ENCODE measurements around the gene ZDHHC4. TPM values are rescaled to one million over a fixed set of nuclear protein-coding genes. Genes with fewer than 3 reads are reported as not detected.

ZDHHC4 gene
- polyA plus RNA-seq, 2 of the 4 experiments (the other 2 are of a cell fraction) = 42.8 to 118 TPM

DNA sequence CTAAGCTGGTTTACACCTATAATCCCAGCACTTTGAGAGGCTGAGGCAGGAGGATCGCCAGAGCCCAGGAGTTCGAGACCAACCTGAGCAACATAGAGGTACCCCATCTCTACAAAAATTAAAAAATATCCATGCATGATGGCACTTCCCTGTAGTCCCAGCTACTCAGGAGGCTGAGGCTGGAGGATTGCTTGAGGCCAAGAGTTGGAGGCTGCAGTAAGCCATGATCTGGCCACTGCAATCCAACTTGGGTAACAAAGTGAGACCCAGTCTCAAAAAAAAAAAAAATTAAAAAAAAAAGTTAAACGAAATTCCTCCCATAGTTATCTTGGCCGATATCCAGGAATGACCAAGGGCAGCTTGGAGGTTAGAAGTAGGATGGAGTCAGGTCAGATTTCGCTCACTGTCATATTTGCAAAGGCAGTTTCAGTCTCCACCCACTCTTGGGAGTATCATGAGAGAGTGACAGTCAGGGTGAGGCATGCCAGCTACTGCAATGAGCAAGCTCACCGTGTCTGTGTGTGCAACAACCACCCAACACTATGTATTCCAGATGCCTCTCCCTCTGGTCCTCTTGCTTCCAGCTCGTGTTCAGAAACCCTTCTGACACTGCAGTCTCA is 6.0 kb upstream of the ZDHHC4 start:
- H3K27ac ChIP-seq = no peak overlapping the region
- ChIA-PET POLR2A (no interaction called here), CTCF (interaction anchor here (0.6 to 2.2 kb wide), 3 partner anchors 9 to 123 kb away, joined by 3 to 12 read pairs (median 4); partner anchors contain the start of gene DAGLB)
- 27% methylated on average over 7 of the region's 7 CpGs for WGBS (ENCODE audit: missing lambda C conversion rate)
- H3K4me1 ChIP-seq = peaks cover 2% of the 10 kb centered on the region; the same call in 1 of the 3 replicates
- no peaks in the 10 kb centered on the region for H3K9me3 ChIP-seq
- no peak for DNase-seq (ENCODE audit: low read depth in 1 of 2, low spot score in 1 of 2)
- FAIRE-seq = no peak
- ATAC-seq = peak; percentile 54 to 67; a peak in 5 of 6 replicates
- TF ChIP-seq EP300 (IDR thresholded peaks at IDR 0.05) = no peak
- TF ChIP-seq JUN (IDR thresholded peaks at IDR 0.05) = no peak
- no peak overlapping the region for H3K4me2 ChIP-seq
- H3K4me3 ChIP-seq = no peak overlapping the region

DNA sequence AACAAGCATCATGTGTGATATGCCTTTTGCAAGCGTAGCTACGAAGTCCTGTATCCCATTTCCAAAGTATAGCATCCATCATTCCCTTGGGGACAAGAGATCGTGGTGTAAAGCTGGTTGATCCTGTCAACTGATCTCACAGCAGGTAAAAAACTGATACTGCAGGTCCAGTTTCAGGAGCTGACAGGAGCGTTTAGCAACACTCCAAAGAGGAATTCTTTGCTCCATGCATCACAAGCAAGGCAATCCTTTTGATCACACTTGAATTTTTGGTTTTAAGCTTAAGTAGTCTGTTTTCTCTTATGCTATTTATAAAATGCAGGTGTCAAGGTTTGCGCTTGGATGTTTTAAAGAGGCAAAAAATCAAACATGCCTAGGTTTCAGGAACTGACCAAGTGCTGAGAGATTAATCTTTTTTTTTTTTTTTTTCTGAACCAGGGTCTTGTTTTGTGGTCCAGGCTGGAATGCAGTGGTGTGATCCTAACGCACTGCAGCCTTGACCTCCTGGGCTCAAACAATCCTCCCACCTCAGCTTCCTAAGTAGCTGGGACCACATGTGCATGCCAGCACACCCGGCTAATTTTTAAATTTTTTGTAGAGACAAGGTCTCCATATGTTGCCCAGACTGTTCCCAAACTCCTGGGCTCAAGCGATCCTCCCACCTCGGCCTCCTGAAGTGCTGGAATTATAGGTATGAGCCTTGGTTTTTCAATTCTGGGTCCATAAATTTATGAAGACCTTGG is 1.8 kb upstream of the ZDHHC4 start:
- CTCF ChIA-PET = interaction anchor here (0.6 to 5.9 kb wide), 15 partner anchors 10 to 719 kb away, joined by 3 to 58 read pairs (median 3); partner anchors contain the start of gene INTS15
- no peak overlapping the region for H3K4me2 ChIP-seq
- no peaks in the 10 kb centered on the region for H3K9me3 ChIP-seq
- 70% methylated on average over 9 of the region's 9 CpGs for WGBS (ENCODE audit: missing lambda C conversion rate)
- peaks cover 20% of the 10 kb centered on the region for H3K4me1 ChIP-seq
- TF ChIP-seq ZNF302 (CRISPR knock-in tag; IDR thresholded peaks at IDR 0.05) (no peak), CEBPB (IDR thresholded peaks at IDR 0.05) (no peak), EHF (CRISPR knock-in tag; IDR thresholded peaks at IDR 0.05) (no peak), RNF2 (IDR thresholded peaks at IDR 0.05; ENCODE audit: borderline replicate concordance, low read depth) (no peak), NFE2L2 (conservative IDR thresholded peaks at IDR 0.05; ENCODE audit: low read length) (no peak), RARB (CRISPR knock-in tag; IDR thresholded peaks at IDR 0.05) (no peak), MAZ (IDR thresholded peaks at IDR 0.05; ENCODE audit: borderline replicate concordance, low read depth, low read length) (no peak), KDM1A (IDR thresholded peaks at IDR 0.05; ENCODE audit: low read depth) (no peak), EP300 (IDR thresholded peaks at IDR 0.05) (no peak), HOXB5 (CRISPR knock-in tag; IDR thresholded peaks at IDR 0.05) (no peak)
- TF ChIP-seq, protein P1, sequence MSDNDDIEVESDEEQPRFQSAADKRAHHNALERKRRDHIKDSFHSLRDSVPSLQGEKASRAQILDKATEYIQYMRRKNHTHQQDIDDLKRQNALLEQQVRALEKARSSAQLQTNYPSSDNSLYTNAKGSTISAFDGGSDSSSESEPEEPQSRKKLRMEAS (IDR thresholded peaks at IDR 0.05) = no peak
- TF ChIP-seq, protein P2, sequence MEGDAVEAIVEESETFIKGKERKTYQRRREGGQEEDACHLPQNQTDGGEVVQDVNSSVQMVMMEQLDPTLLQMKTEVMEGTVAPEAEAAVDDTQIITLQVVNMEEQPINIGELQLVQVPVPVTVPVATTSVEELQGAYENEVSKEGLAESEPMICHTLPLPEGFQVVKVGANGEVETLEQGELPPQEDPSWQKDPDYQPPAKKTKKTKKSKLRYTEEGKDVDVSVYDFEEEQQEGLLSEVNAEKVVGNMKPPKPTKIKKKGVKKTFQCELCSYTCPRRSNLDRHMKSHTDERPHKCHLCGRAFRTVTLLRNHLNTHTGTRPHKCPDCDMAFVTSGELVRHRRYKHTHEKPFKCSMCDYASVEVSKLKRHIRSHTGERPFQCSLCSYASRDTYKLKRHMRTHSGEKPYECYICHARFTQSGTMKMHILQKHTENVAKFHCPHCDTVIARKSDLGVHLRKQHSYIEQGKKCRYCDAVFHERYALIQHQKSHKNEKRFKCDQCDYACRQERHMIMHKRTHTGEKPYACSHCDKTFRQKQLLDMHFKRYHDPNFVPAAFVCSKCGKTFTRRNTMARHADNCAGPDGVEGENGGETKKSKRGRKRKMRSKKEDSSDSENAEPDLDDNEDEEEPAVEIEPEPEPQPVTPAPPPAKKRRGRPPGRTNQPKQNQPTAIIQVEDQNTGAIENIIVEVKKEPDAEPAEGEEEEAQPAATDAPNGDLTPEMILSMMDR (IDR thresholded peaks at IDR 0.05) = no peak
- TF ChIP-seq, protein P3, sequence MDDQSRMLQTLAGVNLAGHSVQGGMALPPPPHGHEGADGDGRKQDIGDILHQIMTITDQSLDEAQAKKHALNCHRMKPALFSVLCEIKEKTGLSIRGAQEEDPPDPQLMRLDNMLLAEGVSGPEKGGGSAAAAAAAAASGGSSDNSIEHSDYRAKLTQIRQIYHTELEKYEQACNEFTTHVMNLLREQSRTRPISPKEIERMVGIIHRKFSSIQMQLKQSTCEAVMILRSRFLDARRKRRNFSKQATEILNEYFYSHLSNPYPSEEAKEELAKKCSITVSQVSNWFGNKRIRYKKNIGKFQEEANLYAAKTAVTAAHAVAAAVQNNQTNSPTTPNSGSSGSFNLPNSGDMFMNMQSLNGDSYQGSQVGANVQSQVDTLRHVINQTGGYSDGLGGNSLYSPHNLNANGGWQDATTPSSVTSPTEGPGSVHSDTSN (IDR thresholded peaks at IDR 0.05) = no peak
- TF ChIP-seq, protein P4, sequence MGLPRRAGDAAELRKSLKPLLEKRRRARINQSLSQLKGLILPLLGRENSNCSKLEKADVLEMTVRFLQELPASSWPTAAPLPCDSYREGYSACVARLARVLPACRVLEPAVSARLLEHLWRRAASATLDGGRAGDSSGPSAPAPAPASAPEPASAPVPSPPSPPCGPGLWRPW (IDR thresholded peaks at IDR 0.05) = no peak
- TF ChIP-seq, protein P5, sequence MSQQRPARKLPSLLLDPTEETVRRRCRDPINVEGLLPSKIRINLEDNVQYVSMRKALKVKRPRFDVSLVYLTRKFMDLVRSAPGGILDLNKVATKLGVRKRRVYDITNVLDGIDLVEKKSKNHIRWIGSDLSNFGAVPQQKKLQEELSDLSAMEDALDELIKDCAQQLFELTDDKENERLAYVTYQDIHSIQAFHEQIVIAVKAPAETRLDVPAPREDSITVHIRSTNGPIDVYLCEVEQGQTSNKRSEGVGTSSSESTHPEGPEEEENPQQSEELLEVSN (IDR thresholded peaks at IDR 0.05; ENCODE audit: borderline replicate concordance, low read depth) = no peak
- POLR2A ChIA-PET = no interaction called here
- DNase-seq (ENCODE audit: low read depth in 1 of 2, low spot score in 1 of 2) (no peak), FAIRE-seq (no peak), ATAC-seq (no peak)
- H3K4me3 ChIP-seq = no peak overlapping the region
- no peak overlapping the region for H3K27ac ChIP-seq

Measured in A549 (cell line).